VCaP (cell line): ENCODE data around the gene VSIG1.

Experiments used
- H3K27ac ChIP-seq: fragments of 450-650 bp; 2 replicates; pipeline ENCODE4 v1.5.1; 2017
- CTCF ChIP-seq: fragments of 450-650 bp; conservative IDR thresholded peaks from 2 replicates; pipeline ENCODE4 v1.5.1; 2017; ENCODE audit warnings: mild to moderate bottlenecking, moderate library complexity

The VSIG1 gene

GRCh38 chrX:108022491-108023089 is 22.3 kb upstream of the VSIG1 start:
- no peak for TF ChIP-seq CTCF
- H3K27ac ChIP-seq = no peak overlapping the region

GRCh38 chrX:108025376-108025775 is 19.5 kb upstream of the VSIG1 start:
- TF ChIP-seq CTCF = no peak
- H3K27ac ChIP-seq = no peak overlapping the region

GRCh38 chrX:108025954-108026600 is 18.8 kb upstream of the VSIG1 start:
- no peak overlapping the region; the same call in 1 of the 2 replicates for H3K27ac ChIP-seq
- no peak for TF ChIP-seq CTCF

- no peak for TF ChIP-seq CTCF
- H3K27ac ChIP-seq = no peak overlapping the region
Observed at GRCh38 chrX:108028854-108029253, 16.0 kb upstream of the VSIG1 start.

- no peak overlapping the region for H3K27ac ChIP-seq
- TF ChIP-seq CTCF = no peak
Observed at GRCh38 chrX:108029928-108030711, 14.7 kb upstream of the VSIG1 start.

GRCh38 chrX:108032944-108033343 is 11.9 kb upstream of the VSIG1 start:
- no peak overlapping the region for H3K27ac ChIP-seq
- no peak for TF ChIP-seq CTCF

- TF ChIP-seq CTCF = no peak
- H3K27ac ChIP-seq = no peak overlapping the region
Observed at GRCh38 chrX:108033890-108034289, 11.0 kb upstream of the VSIG1 start.
